Measurements from ENCODE around the gene ZFR2.

DNA sequence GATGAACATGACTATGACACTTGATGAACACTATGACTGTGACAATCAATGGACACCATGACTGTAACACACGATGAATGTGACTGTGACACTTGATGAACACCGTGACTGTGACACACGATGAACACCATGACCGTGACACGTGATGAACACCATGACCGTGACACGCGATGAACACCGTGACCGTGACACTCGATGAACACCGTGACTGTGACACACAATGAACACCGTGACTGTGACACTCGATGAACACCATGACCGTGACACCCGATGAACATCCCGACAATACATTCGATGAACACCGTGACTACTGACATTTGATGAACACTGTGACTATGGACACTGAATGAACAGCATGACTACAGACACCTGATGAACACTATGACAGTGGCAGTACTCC is 30.9 kb downstream of the ZFR2 start:
- TF ChIP-seq POLR2A (IDR thresholded peaks at IDR 0.05; ENCODE audit: extremely low read depth, insufficient read length): no peak
- TF ChIP-seq, protein P1, sequence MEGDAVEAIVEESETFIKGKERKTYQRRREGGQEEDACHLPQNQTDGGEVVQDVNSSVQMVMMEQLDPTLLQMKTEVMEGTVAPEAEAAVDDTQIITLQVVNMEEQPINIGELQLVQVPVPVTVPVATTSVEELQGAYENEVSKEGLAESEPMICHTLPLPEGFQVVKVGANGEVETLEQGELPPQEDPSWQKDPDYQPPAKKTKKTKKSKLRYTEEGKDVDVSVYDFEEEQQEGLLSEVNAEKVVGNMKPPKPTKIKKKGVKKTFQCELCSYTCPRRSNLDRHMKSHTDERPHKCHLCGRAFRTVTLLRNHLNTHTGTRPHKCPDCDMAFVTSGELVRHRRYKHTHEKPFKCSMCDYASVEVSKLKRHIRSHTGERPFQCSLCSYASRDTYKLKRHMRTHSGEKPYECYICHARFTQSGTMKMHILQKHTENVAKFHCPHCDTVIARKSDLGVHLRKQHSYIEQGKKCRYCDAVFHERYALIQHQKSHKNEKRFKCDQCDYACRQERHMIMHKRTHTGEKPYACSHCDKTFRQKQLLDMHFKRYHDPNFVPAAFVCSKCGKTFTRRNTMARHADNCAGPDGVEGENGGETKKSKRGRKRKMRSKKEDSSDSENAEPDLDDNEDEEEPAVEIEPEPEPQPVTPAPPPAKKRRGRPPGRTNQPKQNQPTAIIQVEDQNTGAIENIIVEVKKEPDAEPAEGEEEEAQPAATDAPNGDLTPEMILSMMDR (IDR thresholded peaks at IDR 0.05; ENCODE audit: low read depth, low read length): no peak
- TF ChIP-seq, protein P2, sequence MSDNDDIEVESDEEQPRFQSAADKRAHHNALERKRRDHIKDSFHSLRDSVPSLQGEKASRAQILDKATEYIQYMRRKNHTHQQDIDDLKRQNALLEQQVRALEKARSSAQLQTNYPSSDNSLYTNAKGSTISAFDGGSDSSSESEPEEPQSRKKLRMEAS (IDR thresholded peaks at IDR 0.05; ENCODE audit: low read depth, low read length): no peak

Measured in NB4 (cell line).